Stomach (tissue), 4 donors: ENCODE data around the gene BNC2.

Experiments
- EP300 ChIP-seq: sonication (generic); formaldehyde crosslinking; IDR thresholded peaks from one replicate; pipeline ENCODE4 v1.6.1; 2017; ENCODE audit warnings: antibody characterized with exemption
- POLR2A ChIP-seq, 4 donors: fragments of 450-650 bp; IDR thresholded peaks; one replicate each; pipeline ENCODE4 v1.6.1; 2016; ENCODE audit warnings: antibody characterized with exemption in 4 of 4, control low read depth in 2 of 4, mild to moderate bottlenecking in 1 of 4, moderate library complexity in 1 of 4
- POLR2AphosphoS5 ChIP-seq, 3 donors: sonication (generic); formaldehyde crosslinking; IDR thresholded peaks; one replicate each; pipeline ENCODE4 v1.6.1; 2016; ENCODE audit warnings: antibody characterized with exemption in 3 of 3
- TF ChIP-seq, protein P1 (sequence below), 7 experiments: fragments of 450-650 bp in 4 of 7; fragments of 200-600 bp in 3 of 7; sonication (generic) in 3 of 7; IDR thresholded peaks; one replicate each; pipeline ENCODE4 v1.5.1; 2016 to 2019; ENCODE audit warnings: antibody characterized with exemption in 7 of 7, control low read depth in 2 of 7, mild to moderate bottlenecking in 1 of 7

DNA sequence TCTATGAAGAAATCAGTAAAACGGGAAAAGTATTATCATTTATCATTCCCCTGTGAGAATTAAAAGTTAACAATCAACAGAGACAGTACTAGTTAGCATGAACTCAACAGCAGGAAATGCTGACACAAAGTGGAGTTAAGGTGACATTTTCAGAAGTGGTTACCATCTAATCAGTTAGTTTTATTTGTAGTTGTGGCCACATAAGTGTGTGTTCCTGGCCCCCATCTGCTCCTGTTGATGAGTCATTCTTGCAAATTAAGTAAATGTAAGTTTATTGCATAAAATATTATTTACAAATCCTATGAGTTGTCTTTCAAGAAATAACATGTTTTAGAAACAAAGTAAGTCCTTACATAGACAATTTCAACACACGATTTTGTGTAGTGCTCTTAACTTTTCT is 8.9 kb upstream of the BNC2 start:
- TF ChIP-seq, protein P1, sequence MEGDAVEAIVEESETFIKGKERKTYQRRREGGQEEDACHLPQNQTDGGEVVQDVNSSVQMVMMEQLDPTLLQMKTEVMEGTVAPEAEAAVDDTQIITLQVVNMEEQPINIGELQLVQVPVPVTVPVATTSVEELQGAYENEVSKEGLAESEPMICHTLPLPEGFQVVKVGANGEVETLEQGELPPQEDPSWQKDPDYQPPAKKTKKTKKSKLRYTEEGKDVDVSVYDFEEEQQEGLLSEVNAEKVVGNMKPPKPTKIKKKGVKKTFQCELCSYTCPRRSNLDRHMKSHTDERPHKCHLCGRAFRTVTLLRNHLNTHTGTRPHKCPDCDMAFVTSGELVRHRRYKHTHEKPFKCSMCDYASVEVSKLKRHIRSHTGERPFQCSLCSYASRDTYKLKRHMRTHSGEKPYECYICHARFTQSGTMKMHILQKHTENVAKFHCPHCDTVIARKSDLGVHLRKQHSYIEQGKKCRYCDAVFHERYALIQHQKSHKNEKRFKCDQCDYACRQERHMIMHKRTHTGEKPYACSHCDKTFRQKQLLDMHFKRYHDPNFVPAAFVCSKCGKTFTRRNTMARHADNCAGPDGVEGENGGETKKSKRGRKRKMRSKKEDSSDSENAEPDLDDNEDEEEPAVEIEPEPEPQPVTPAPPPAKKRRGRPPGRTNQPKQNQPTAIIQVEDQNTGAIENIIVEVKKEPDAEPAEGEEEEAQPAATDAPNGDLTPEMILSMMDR (IDR thresholded peaks at IDR 0.05), result no peak
- no peak for TF ChIP-seq POLR2A (IDR thresholded peaks at IDR 0.05)
- no peak for TF ChIP-seq POLR2AphosphoS5 (IDR thresholded peaks at IDR 0.05)
- no peak for TF ChIP-seq EP300
